WTC11 (cell line): ENCODE measurements around the gene SLC1A7. TPM values are rescaled to one million over a fixed set of nuclear protein-coding genes. Genes with fewer than 3 reads are reported as not detected.

Experiments
- ATAC-seq: fragments of 200-7000 bp; cut with Tn5 transposase; 2 replicates; pipeline ENCODE4 v1.10.0; 2021; ENCODE audit warnings: mild to moderate bottlenecking, moderate library complexity
- CTCF ChIA-PET: fragments of 300-600 bp; sonication (Branson Sonifier 250); formaldehyde crosslinking; loops from one replicate; lab custom pipeline; 2021; ENCODE audit warnings: antibody characterized with exemption; lab: Charles Lee
- POLR2A ChIA-PET: fragments of 350-600 bp; sonication (Branson Sonifier 250); formaldehyde crosslinking; loops from one replicate; lab custom pipeline; 2021; ENCODE audit warnings: antibody characterized with exemption; lab: Charles Lee
- DNase-seq: peaks from one replicate; pipeline ENCODE4 v3.0.0; 2021; ENCODE audit warnings: low spot score
- H3K27ac Mint-ChIP-seq: 2 replicates; pipeline ENCODE4 v1.8.0; 2021; ENCODE audit warnings: mixed read lengths
- H3K27me3 Mint-ChIP-seq: 2 replicates; pipeline ENCODE4 v1.8.0; 2021; ENCODE audit warnings: low read depth, mild to moderate bottlenecking, moderate library complexity, mixed read lengths
- H3K36me3 Mint-ChIP-seq: 2 replicates; pipeline ENCODE4 v1.8.0; 2021; ENCODE audit warnings: mixed read lengths
- H3K4me1 Mint-ChIP-seq: 2 replicates; pipeline ENCODE4 v1.8.0; 2022; ENCODE audit warnings: mixed read lengths
- H3K4me3 Mint-ChIP-seq: 2 replicates; pipeline ENCODE4 v1.8.0; 2021; ENCODE audit warnings: mild to moderate bottlenecking, moderate library complexity, mixed read lengths
- H3K9me3 Mint-ChIP-seq: 2 replicates; pipeline ENCODE4 v1.8.0; 2021; ENCODE audit warnings: mixed read lengths
- ARID4B ChIP-seq: sonication (generic); formaldehyde crosslinking; IDR thresholded peaks from 2 replicates; pipeline ENCODE4 v1.8.0; 2023; ENCODE audit warnings: missing genetic modification reagents, mild to moderate bottlenecking, borderline replicate concordance
- ATF3 ChIP-seq: sonication (generic); formaldehyde crosslinking; conservative IDR thresholded peaks from 2 replicates; pipeline ENCODE4 v1.8.1; 2022; ENCODE audit warnings: mild to moderate bottlenecking, missing genetic modification reagents
- ATF6 ChIP-seq: sonication (generic); formaldehyde crosslinking; IDR thresholded peaks from 2 replicates; pipeline ENCODE4 v1.8.1; 2023; ENCODE audit warnings: mild to moderate bottlenecking, missing genetic modification reagents
- CREB1 ChIP-seq: sonication (generic); formaldehyde crosslinking; IDR thresholded peaks from 2 replicates; pipeline ENCODE4 v1.8.0; 2023; ENCODE audit warnings: mild to moderate bottlenecking, missing genetic modification reagents
- CREM ChIP-seq: sonication (generic); formaldehyde crosslinking; IDR thresholded peaks from 2 replicates; pipeline ENCODE4 v1.8.1; 2022; ENCODE audit warnings: mild to moderate bottlenecking, missing genetic modification reagents, moderate library complexity
- E2F1 ChIP-seq: sonication (generic); formaldehyde crosslinking; IDR thresholded peaks from 2 replicates; pipeline ENCODE4 v1.8.0; 2022; ENCODE audit warnings: mild to moderate bottlenecking, missing genetic modification reagents
- E2F5 ChIP-seq: sonication (generic); formaldehyde crosslinking; IDR thresholded peaks from 2 replicates; pipeline ENCODE4 v1.8.1; 2022; ENCODE audit warnings: mild to moderate bottlenecking, moderate library complexity, missing genetic modification reagents
- FOXP4 ChIP-seq: sonication (generic); formaldehyde crosslinking; IDR thresholded peaks from 2 replicates; pipeline ENCODE4 v1.8.0; 2022; ENCODE audit warnings: mild to moderate bottlenecking, missing genetic modification reagents
- GTF2I ChIP-seq: fragments of 250-450 bp; sonication (Bioruptor Pico); conservative IDR thresholded peaks from 2 replicates; pipeline ENCODE4 v1.4.0; 2021; ENCODE audit warnings: mild to moderate bottlenecking
- IRF1 ChIP-seq: sonication (generic); formaldehyde crosslinking; IDR thresholded peaks from 2 replicates; pipeline ENCODE4 v1.8.0; 2023; ENCODE audit warnings: missing genetic modification reagents
- JAZF1 ChIP-seq: fragments of 250-450 bp; sonication (Bioruptor Pico); IDR thresholded peaks from 2 replicates; pipeline ENCODE4 v1.9.0; 2021; ENCODE audit warnings: moderate library complexity, mild to moderate bottlenecking, inconsistent platforms
- MAX ChIP-seq: sonication (generic); formaldehyde crosslinking; IDR thresholded peaks from 2 replicates; pipeline ENCODE4 v1.8.0; 2022; ENCODE audit warnings: mild to moderate bottlenecking, missing genetic modification reagents
- NFATC4 ChIP-seq: fragments of 250-450 bp; sonication (Bioruptor Pico); IDR thresholded peaks from 2 replicates; pipeline ENCODE4 v1.9.0; 2021; ENCODE audit warnings: mild to moderate bottlenecking
- RELA ChIP-seq: sonication (generic); formaldehyde crosslinking; IDR thresholded peaks from 2 replicates; pipeline ENCODE4 v1.8.1; 2022; ENCODE audit warnings: missing genetic modification reagents, mild to moderate bottlenecking, borderline replicate concordance
- RORB ChIP-seq: fragments of 250-450 bp; sonication (Bioruptor Pico); IDR thresholded peaks from 2 replicates; pipeline ENCODE4 v1.9.0; 2021; ENCODE audit warnings: mild to moderate bottlenecking
- USF2 ChIP-seq: sonication (generic); formaldehyde crosslinking; IDR thresholded peaks from 2 replicates; pipeline ENCODE4 v1.8.1; 2023; ENCODE audit warnings: mild to moderate bottlenecking, missing genetic modification reagents, moderate library complexity
- ZNF416 ChIP-seq: fragments of 250-450 bp; sonication (Bioruptor Pico); IDR thresholded peaks from 2 replicates; pipeline ENCODE4 v1.9.0; 2021; ENCODE audit warnings: mild to moderate bottlenecking, inconsistent platforms
- total RNA-seq: library from RNA; stranded (reverse); gene quantifications from 3 replicates; pipeline ENCODE4 v1.2.3, GENCODE V29; 2021

Gene SLC1A7
- total RNA-seq, 1 experiment from 2014 or later, result not detected

- ATAC-seq (no peak), DNase-seq (no peak)
- peaks cover 9% of the 10 kb centered on the region for H3K4me1 Mint-ChIP-seq
- CTCF ChIA-PET, result interaction anchor here (0.6 kb wide), 1 partner anchor 113 kb away, joined by 3 read pairs; no protein-coding TSS in a partner anchor
- H3K9me3 Mint-ChIP-seq, result no peaks in the 10 kb centered on the region
- TF ChIP-seq NFATC4 (no peak), RELA (CRISPR knock-in tag) (no peak), USF2 (CRISPR knock-in tag) (no peak), JAZF1 (CRISPR knock-in tag) (no peak), FOXP4 (CRISPR knock-in tag) (no peak), CREB1 (CRISPR knock-in tag) (no peak), E2F5 (CRISPR knock-in tag) (no peak), MAX (CRISPR knock-in tag) (no peak), IRF1 (CRISPR knock-in tag) (no peak)
- TF ChIP-seq, all 79 proteins: peak for 0
- H3K4me3 Mint-ChIP-seq, result no peak overlapping the region
- no peak overlapping the region for H3K27ac Mint-ChIP-seq
- H3K36me3 Mint-ChIP-seq, result no peaks in the 10 kb centered on the region
- POLR2A ChIA-PET, result no interaction called here
- H3K27me3 Mint-ChIP-seq, result no peaks in the 10 kb centered on the region
These were observed 64.9 kb downstream of the SLC1A7 start for GRCh38 chr1:53077599-53077965.

- ChIA-PET POLR2A (no interaction called here), CTCF (no interaction called here)
- peaks cover 3% of the 10 kb centered on the region for H3K4me1 Mint-ChIP-seq
- H3K9me3 Mint-ChIP-seq, result no peaks in the 10 kb centered on the region
- DNase-seq (no peak), ATAC-seq (no peak)
- H3K27ac Mint-ChIP-seq, result no peak overlapping the region
- no peak overlapping the region for H3K4me3 Mint-ChIP-seq
- H3K27me3 Mint-ChIP-seq, result no peaks in the 10 kb centered on the region
- H3K36me3 Mint-ChIP-seq, result no peaks in the 10 kb centered on the region
- no peak for TF ChIP-seq FOXP4 (CRISPR knock-in tag)
- no peak for TF ChIP-seq RORB
- TF ChIP-seq MAX (CRISPR knock-in tag), result no peak
- TF ChIP-seq ARID4B (CRISPR knock-in tag), result no peak
- TF ChIP-seq E2F1 (CRISPR knock-in tag), result no peak
- no peak for TF ChIP-seq GTF2I (CRISPR knock-in tag)
- TF ChIP-seq ZNF416 (CRISPR knock-in tag), result no peak
- no peak for TF ChIP-seq ATF6 (CRISPR knock-in tag)
- no peak for TF ChIP-seq CREM (CRISPR knock-in tag)
- no peak for TF ChIP-seq ATF3 (CRISPR knock-in tag)
These were observed 65.5 kb downstream of the SLC1A7 start for GRCh38 chr1:53076721-53077598.
